ENCODE measurements around the gene TMEM129. TPM values are rescaled to one million over a fixed set of nuclear protein-coding genes. Genes with fewer than 3 reads are reported as not detected.

TMEM129 gene
- total and polyA plus RNA-seq, 10 of the 15 experiments (the other 5 are each of a cell fraction or from before 2014, with no cell fraction given), result 0.19 to 24.9 (median 13.2) TPM

- TF ChIP-seq TCF3 (IDR thresholded peaks at IDR 0.05; ENCODE audit: borderline replicate concordance, insufficient read depth, low read depth, low read length), result no peak
These were observed 32.7 kb upstream of the TMEM129 start (continued) for GRCh38 chr4:1753697-1754311.

DNA sequence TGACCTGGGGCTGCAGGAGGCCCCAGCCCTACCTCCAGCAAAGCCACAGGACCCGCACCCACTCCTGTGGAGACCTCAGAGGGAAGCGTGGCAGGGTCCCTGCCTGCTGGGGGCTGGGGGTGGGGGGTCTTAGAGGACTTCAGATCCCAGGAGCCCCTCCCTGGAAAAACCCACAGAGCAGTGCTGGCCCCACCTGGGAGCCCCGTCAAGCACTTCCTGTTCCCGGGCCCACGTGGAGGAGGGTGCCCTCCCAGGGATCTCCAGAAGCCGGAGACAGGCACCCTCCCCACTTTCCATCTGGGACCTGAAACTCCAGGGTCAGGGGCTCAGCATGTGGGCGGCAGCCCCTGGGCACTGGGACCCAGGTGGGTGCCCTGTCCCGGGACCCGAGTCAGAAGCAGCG, 32.2 kb upstream of the TMEM129 start:
- no peak for TF ChIP-seq MLLT1 (IDR thresholded peaks at IDR 0.05)
- TF ChIP-seq SMARCA5 (IDR thresholded peaks at IDR 0.05), result no peak
- no peak for TF ChIP-seq RBBP5 (conservative IDR thresholded peaks at IDR 0.05)
- no peak for TF ChIP-seq SMAD1 (IDR thresholded peaks at IDR 0.05; ENCODE audit: low read depth, partially characterized antibody)
- no peak for TF ChIP-seq STAT1 (conservative IDR thresholded peaks at IDR 0.05)
- TF ChIP-seq EED (IDR thresholded peaks at IDR 0.05; ENCODE audit: low read depth), result no peak
- TF ChIP-seq ZNF274 (IDR thresholded peaks at IDR 0.05; ENCODE audit: insufficient read depth, insufficient read length), result no peak
- TF ChIP-seq RAD21 (IDR thresholded peaks at IDR 0.05; ENCODE audit: insufficient read depth, low read depth, low read length), result no peak
- no peak overlapping the region for H3K9ac ChIP-seq (ENCODE audit: control insufficient read depth, insufficient read depth, low read length)
- BruUV-seq (replicated peaks), result no TSS peak
- intact Hi-C loops (cut with micrococcal nuclease; ENCODE audit: unreplicated experiment) (no loop called here), in situ Hi-C loops (cut with MboI) (no loop called here)
- ChIA-PET POLR2A (no interaction called here), RAD21 (ENCODE audit: unreplicated experiment) (no interaction called here), CTCF (interaction anchor here (1.0 kb wide), 1 partner anchor 471 kb away, joined by 3 read pairs; no protein-coding TSS in a partner anchor), SMC1A (ENCODE audit: uncharacterized antibody, unreplicated experiment) (no interaction called here)
- no peak overlapping the region for H3K4me3 ChIP-seq
- no peaks in the 10 kb centered on the region for H3K36me3 ChIP-seq (ENCODE audit: control insufficient read depth in 2 of 2, insufficient read depth in 2 of 2, low read length in 1 of 2)
- H3K4me1 ChIP-seq (ENCODE audit: control insufficient read depth, insufficient read depth, low read length), result no peaks in the 10 kb centered on the region
- FAIRE-seq, result no peak
- no peaks in the 10 kb centered on the region for H4K20me1 ChIP-seq (ENCODE audit: control insufficient read depth, insufficient read depth)
- 32% methylated on average over 10 of the region's 10 CpGs for WGBS (ENCODE audit: insufficient coverage, insufficient replicate concordance, low lambda C conversion rate, missing lambda C conversion rate)
- no peak overlapping the region for H3K27ac ChIP-seq (ENCODE audit: control insufficient read depth, insufficient read depth)
- H3K4me2 ChIP-seq (ENCODE audit: control insufficient read depth, insufficient read depth), result no peak overlapping the region
- H3K9me3 ChIP-seq (replicated peaks; ENCODE audit: control insufficient read depth, insufficient read depth, low read length), result no peaks in the 10 kb centered on the region
- no peak for DNase-seq (ENCODE audit: low read depth, low spot score)
- no peak for ATAC-seq
- H3K27me3 ChIP-seq (replicated peaks in 1 of 2; ENCODE audit: control insufficient read depth in 2 of 2, insufficient read depth in 2 of 2, low read length in 1 of 2), result no peaks in the 10 kb centered on the region
- H3K79me2 ChIP-seq (ENCODE audit: control insufficient read depth, insufficient read depth, low read length), result no peaks in the 10 kb centered on the region
- no peak overlapping the region for H2AFZ ChIP-seq (ENCODE audit: control insufficient read depth, low read depth, low read length)

Measured in GM12878 (cell line).